HAP-1 (cell line): ENCODE measurements around the gene TBC1D19.
A peak's percentile ranks its signal among the peaks of the same experiment; 100 is the strongest.
"Not testable (repeated sequence)": the region's sequence is repeated elsewhere in the genome, so short reads cannot be mapped to it uniquely, and the experiment has no call there.

Source experiments
- DNase-seq, 2 experiments: peaks; one replicate each; pipeline ENCODE4 v3.0.0-alpha.2; 2016 to 2020; ENCODE audit warnings: low spot score in 2 of 2
- H3K27me3 ChIP-seq: fragments of 250-450 bp; sonication (Bioruptor Pico); 2 replicates; pipeline ENCODE4 v1.5.1; 2020; ENCODE audit warnings: low read depth, mild to moderate bottlenecking, moderate library complexity
- H3K36me3 ChIP-seq: fragments of 250-450 bp; sonication (Bioruptor Pico); replicated peaks from 2 replicates; pipeline ENCODE4 v1.5.1; 2020; ENCODE audit warnings: mild to moderate bottlenecking
- H3K4me1 ChIP-seq: fragments of 250-450 bp; sonication (Bioruptor Pico); 2 replicates; pipeline ENCODE4 v1.5.1; 2020; ENCODE audit warnings: mild to moderate bottlenecking
- H3K4me3 ChIP-seq: fragments of 250-450 bp; sonication (Bioruptor Pico); 2 replicates; pipeline ENCODE4 v1.5.1; 2020; ENCODE audit warnings: mild to moderate bottlenecking, moderate library complexity
- H3K9me3 ChIP-seq: fragments of 250-450 bp; sonication (Bioruptor Pico); 2 replicates; pipeline ENCODE4 v1.5.1; 2020; ENCODE audit warnings: mild to moderate bottlenecking, moderate library complexity
- in situ Hi-C: fragments of 300-500 bp; cut with MboI; formaldehyde crosslinking; loops from 3 replicates; pipeline ENCODE4 v1.14.3; 2020; ENCODE audit warnings: low sequenced_read_pairs, inconsistent platforms, mixed read lengths

The TBC1D19 gene

GRCh38 chr4:26583865-26584652, at the start of gene TBC1D19:
TBC1D19 (plus strand) TSS chr4:26584084; CDS start chr4:26584194, 110 bp downstream.
- in situ Hi-C loops: no loop called here
- Histone ChIP-seq H3K9me3 (no peaks in the 10 kb centered on the region), H3K4me3 (peak within 1 kb of the TSS; percentile 87), H3K27me3 (no peaks in the 10 kb centered on the region), H3K36me3 (no peaks in the 10 kb centered on the region), H3K4me1 (peaks cover 10% of the 10 kb centered on the region; the same call in 1 of the 2 replicates)
- DNase-seq: peak; percentile 84 to 92

- peak; percentile 79 to 95 for DNase-seq
- peaks cover 7% of the 10 kb centered on the region for H3K4me1 ChIP-seq
- no peaks in the 10 kb centered on the region; the same call in 1 of the 2 replicates for H3K27me3 ChIP-seq
- H3K4me3 ChIP-seq: no peak overlapping the region
- peaks cover 3% of the 10 kb centered on the region; the same call in 1 of the 2 replicates for H3K9me3 ChIP-seq
- in situ Hi-C loops: no loop called here
- no peaks in the 10 kb centered on the region for H3K36me3 ChIP-seq
Observed at GRCh38 chr4:26542991-26543390, 40.9 kb upstream of the TBC1D19 start.

GRCh38 chr4:26544421-26544820, 39.5 kb upstream of the TBC1D19 start:
- Histone ChIP-seq H3K36me3 (no peaks in the 10 kb centered on the region), H3K27me3 (no peaks in the 10 kb centered on the region; the same call in 1 of the 2 replicates), H3K4me3 (no peak overlapping the region), H3K9me3 (peaks cover 3% of the 10 kb centered on the region; the same call in 1 of the 2 replicates), H3K4me1 (peaks cover 7% of the 10 kb centered on the region)
- in situ Hi-C loops: no loop called here
- no peak for DNase-seq

GRCh38 chr4:26548379-26548778, 35.5 kb upstream of the TBC1D19 start:
- H3K36me3 ChIP-seq, H3K27me3 ChIP-seq, H3K4me3 ChIP-seq, H3K9me3 ChIP-seq, DNase-seq, in situ Hi-C loops, H3K4me1 ChIP-seq: not testable (repeated sequence)

- Histone ChIP-seq H3K4me1 (no peaks in the 10 kb centered on the region), H3K27me3 (peaks cover 12% of the 10 kb centered on the region), H3K36me3 (no peaks in the 10 kb centered on the region), H3K4me3 (no peak overlapping the region), H3K9me3 (peaks cover 3% of the 10 kb centered on the region)
- in situ Hi-C loops: no loop called here
- DNase-seq: no peak
Observed at GRCh38 chr4:26557164-26557563, 26.7 kb upstream of the TBC1D19 start.

- Histone ChIP-seq H3K27me3 (peaks cover 12% of the 10 kb centered on the region), H3K4me3 (no peak overlapping the region), H3K36me3 (no peaks in the 10 kb centered on the region), H3K4me1 (no peaks in the 10 kb centered on the region), H3K9me3 (peaks cover 3% of the 10 kb centered on the region; the same call in 1 of the 2 replicates)
- DNase-seq: no peak
- in situ Hi-C loops: no loop called here
Observed at GRCh38 chr4:26558166-26558895, 25.6 kb upstream of the TBC1D19 start.

GRCh38 chr4:26566133-26566532, 17.8 kb upstream of the TBC1D19 start:
- Histone ChIP-seq H3K4me3 (no peak overlapping the region), H3K9me3 (no peaks in the 10 kb centered on the region; the same call in 1 of the 2 replicates), H3K36me3 (no peaks in the 10 kb centered on the region), H3K4me1 (peaks cover 10% of the 10 kb centered on the region), H3K27me3 (peaks cover 20% of the 10 kb centered on the region)
- DNase-seq: no peak
- in situ Hi-C loops: no loop called here

- H3K4me1 ChIP-seq: peaks cover 10% of the 10 kb centered on the region
- no peaks in the 10 kb centered on the region for H3K9me3 ChIP-seq
- no peak overlapping the region for H3K4me3 ChIP-seq
- no peaks in the 10 kb centered on the region for H3K36me3 ChIP-seq
- peak in 1 of 2 experiments; percentile 39 for DNase-seq
- H3K27me3 ChIP-seq: peaks cover 20% of the 10 kb centered on the region
- in situ Hi-C loops: no loop called here
Observed at GRCh38 chr4:26568446-26568994, 15.4 kb upstream of the TBC1D19 start.

GRCh38 chr4:26570596-26570995, 13.3 kb upstream of the TBC1D19 start:
- peaks cover 10% of the 10 kb centered on the region for H3K4me1 ChIP-seq
- in situ Hi-C loops: no loop called here
- no peaks in the 10 kb centered on the region for H3K9me3 ChIP-seq
- H3K4me3 ChIP-seq: no peak overlapping the region
- no peaks in the 10 kb centered on the region for H3K36me3 ChIP-seq
- no peak for DNase-seq
- peaks cover 20% of the 10 kb centered on the region for H3K27me3 ChIP-seq

GRCh38 chr4:26573389-26573794, 10.5 kb upstream of the TBC1D19 start:
- H3K4me1 ChIP-seq: peaks cover 8% of the 10 kb centered on the region
- peaks cover 22% of the 10 kb centered on the region; the same call in 1 of the 2 replicates for H3K27me3 ChIP-seq
- H3K4me3 ChIP-seq: no peak overlapping the region
- H3K9me3 ChIP-seq: no peaks in the 10 kb centered on the region
- no peak for DNase-seq
- in situ Hi-C loops: no loop called here
- no peaks in the 10 kb centered on the region for H3K36me3 ChIP-seq

- peaks cover 22% of the 10 kb centered on the region; the same call in 1 of the 2 replicates for H3K27me3 ChIP-seq
- H3K4me3 ChIP-seq: no peak overlapping the region
- no peak for DNase-seq
- H3K4me1 ChIP-seq: no peaks in the 10 kb centered on the region; the same call in 1 of the 2 replicates
- in situ Hi-C loops: no loop called here
- H3K9me3 ChIP-seq: no peaks in the 10 kb centered on the region
- no peaks in the 10 kb centered on the region for H3K36me3 ChIP-seq
Observed at GRCh38 chr4:26574563-26574962, 9.3 kb upstream of the TBC1D19 start.

- H3K9me3 ChIP-seq: no peaks in the 10 kb centered on the region
- no peak overlapping the region for H3K4me3 ChIP-seq
- peaks cover 19% of the 10 kb centered on the region; the same call in 1 of the 2 replicates for H3K27me3 ChIP-seq
- H3K4me1 ChIP-seq: no peaks in the 10 kb centered on the region; the same call in 1 of the 2 replicates
- H3K36me3 ChIP-seq: no peaks in the 10 kb centered on the region
- DNase-seq: peak in 1 of 2 experiments; percentile 9
- in situ Hi-C loops: no loop called here
Observed at GRCh38 chr4:26576231-26576739, 7.6 kb upstream of the TBC1D19 start.

- in situ Hi-C loops: no loop called here
- Histone ChIP-seq H3K4me3 (no peak overlapping the region), H3K9me3 (no peaks in the 10 kb centered on the region), H3K4me1 (no peaks in the 10 kb centered on the region; the same call in 1 of the 2 replicates), H3K36me3 (no peaks in the 10 kb centered on the region), H3K27me3 (peaks cover 19% of the 10 kb centered on the region; the same call in 1 of the 2 replicates)
- DNase-seq: no peak
Observed at GRCh38 chr4:26577066-26577465, 6.8 kb upstream of the TBC1D19 start.
